Stomach (tissue), 4 donors: Measurements from ENCODE around the gene NHSL1.

Source experiments
- POLR2AphosphoS5 ChIP-seq, 3 donors: sonication (generic); formaldehyde crosslinking; IDR thresholded peaks; one replicate each; pipeline ENCODE4 v1.6.1; 2016; ENCODE audit warnings: antibody characterized with exemption in 3 of 3
- TF ChIP-seq, protein P1 (sequence below), 7 experiments: fragments of 450-650 bp in 4 of 7; fragments of 200-600 bp in 3 of 7; sonication (generic) in 3 of 7; IDR thresholded peaks; one replicate each; pipeline ENCODE4 v1.5.1; 2016 to 2019; ENCODE audit warnings: antibody characterized with exemption in 7 of 7, control low read depth in 2 of 7, mild to moderate bottlenecking in 1 of 7

DNA sequence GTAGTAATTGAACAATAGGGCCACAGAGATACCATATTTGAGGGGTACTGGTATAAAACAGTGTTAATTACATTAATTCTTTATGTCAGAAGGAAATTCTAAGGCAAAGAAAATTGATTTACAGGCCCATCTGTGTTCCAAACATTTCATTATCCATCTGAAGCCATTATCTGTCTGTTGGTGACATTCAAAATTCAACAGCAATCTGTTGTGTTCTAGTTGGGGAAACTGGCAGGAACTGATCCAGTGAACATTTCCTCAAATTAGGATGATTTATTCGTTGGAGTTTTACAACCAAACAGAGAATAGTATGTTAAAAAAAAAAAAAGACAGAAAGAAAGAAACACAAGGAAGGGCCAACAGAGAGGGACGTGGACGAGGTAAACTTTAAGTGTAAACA, 65.2 kb downstream of the NHSL1 start:
- TF ChIP-seq, protein P1, sequence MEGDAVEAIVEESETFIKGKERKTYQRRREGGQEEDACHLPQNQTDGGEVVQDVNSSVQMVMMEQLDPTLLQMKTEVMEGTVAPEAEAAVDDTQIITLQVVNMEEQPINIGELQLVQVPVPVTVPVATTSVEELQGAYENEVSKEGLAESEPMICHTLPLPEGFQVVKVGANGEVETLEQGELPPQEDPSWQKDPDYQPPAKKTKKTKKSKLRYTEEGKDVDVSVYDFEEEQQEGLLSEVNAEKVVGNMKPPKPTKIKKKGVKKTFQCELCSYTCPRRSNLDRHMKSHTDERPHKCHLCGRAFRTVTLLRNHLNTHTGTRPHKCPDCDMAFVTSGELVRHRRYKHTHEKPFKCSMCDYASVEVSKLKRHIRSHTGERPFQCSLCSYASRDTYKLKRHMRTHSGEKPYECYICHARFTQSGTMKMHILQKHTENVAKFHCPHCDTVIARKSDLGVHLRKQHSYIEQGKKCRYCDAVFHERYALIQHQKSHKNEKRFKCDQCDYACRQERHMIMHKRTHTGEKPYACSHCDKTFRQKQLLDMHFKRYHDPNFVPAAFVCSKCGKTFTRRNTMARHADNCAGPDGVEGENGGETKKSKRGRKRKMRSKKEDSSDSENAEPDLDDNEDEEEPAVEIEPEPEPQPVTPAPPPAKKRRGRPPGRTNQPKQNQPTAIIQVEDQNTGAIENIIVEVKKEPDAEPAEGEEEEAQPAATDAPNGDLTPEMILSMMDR (IDR thresholded peaks at IDR 0.05), result no peak
- TF ChIP-seq POLR2AphosphoS5 (IDR thresholded peaks at IDR 0.05), result no peak
